ENCODE results near the gene RCC2.
A peak's percentile ranks its signal among the peaks of the same experiment; 100 is the strongest.

Gene RCC2

GRCh38 chr1:17440827-17441168, 1.3 kb upstream of the RCC2 start:
- no peak overlapping the region for H2AFZ ChIP-seq (ENCODE audit: low read length)
- H3K4me3 ChIP-seq (ENCODE audit: low read depth, low read length, poor library complexity, severe bottlenecking): no peak overlapping the region
- H3K79me2 ChIP-seq (ENCODE audit: insufficient read depth, low read length): peaks cover 26% of the 10 kb centered on the region
- H3K9me2 ChIP-seq (ENCODE audit: low read depth, low read length): no peaks in the 10 kb centered on the region
- TF ChIP-seq CTCF (IDR thresholded peaks at IDR 0.05; ENCODE audit: low read length) (no peak), EZH2 (IDR thresholded peaks at IDR 0.05; ENCODE audit: borderline replicate concordance, low read length) (no peak)
- H3K27me3 ChIP-seq (ENCODE audit: insufficient read depth, low read length): no peaks in the 10 kb centered on the region
- H3K4me1 ChIP-seq (ENCODE audit: insufficient read depth, low read length, severe bottlenecking): peaks cover 21% of the 10 kb centered on the region
- no peak overlapping the region for H3K4me2 ChIP-seq (ENCODE audit: low read length)
- H3K27ac ChIP-seq (ENCODE audit: low read depth, low read length, poor library complexity, severe bottlenecking): no peak overlapping the region
- no peaks in the 10 kb centered on the region for H3F3A ChIP-seq (ENCODE audit: insufficient read depth, low read length)
- H4K20me1 ChIP-seq (ENCODE audit: insufficient read depth, low read length): no peaks in the 10 kb centered on the region; the same call in 1 of the 2 replicates
- no peaks in the 10 kb centered on the region for H3K9me3 ChIP-seq (ENCODE audit: low read length)
- H3K36me3 ChIP-seq (ENCODE audit: insufficient read depth, low read length): peaks cover 16% of the 10 kb centered on the region
- no peak overlapping the region for H3K9ac ChIP-seq (ENCODE audit: low read length)

- no peak overlapping the region for H3K27ac ChIP-seq (ENCODE audit: low read depth, low read length, poor library complexity, severe bottlenecking)
- peaks cover 26% of the 10 kb centered on the region for H3K4me1 ChIP-seq (ENCODE audit: insufficient read depth, low read length, severe bottlenecking)
Observed at GRCh38 chr1:17440074-17440826, 773 bp upstream of the RCC2 start.

GRCh38 chr1:17438318-17439249, 893 bp downstream of the RCC2 start:
- TF ChIP-seq EZH2 (IDR thresholded peaks at IDR 0.05; ENCODE audit: borderline replicate concordance, low read length) (no peak), CTCF (IDR thresholded peaks at IDR 0.05; ENCODE audit: low read length) (no peak)

More at GRCh38 chr1:17440074-17440826, 773 bp upstream of the RCC2 start:
- H3K4me2 ChIP-seq (ENCODE audit: low read length): peak overlapping the region; percentile 97
- peak overlapping the region; percentile 82 for H3K9ac ChIP-seq (ENCODE audit: low read length)
- H3K9me2 ChIP-seq (ENCODE audit: low read depth, low read length): no peaks in the 10 kb centered on the region
- TF ChIP-seq EZH2 (IDR thresholded peaks at IDR 0.05; ENCODE audit: borderline replicate concordance, low read length): no peak
- no peak for TF ChIP-seq CTCF (IDR thresholded peaks at IDR 0.05; ENCODE audit: low read length)
- peak overlapping the region; percentile 97 for H2AFZ ChIP-seq (ENCODE audit: low read length)
- H3K27me3 ChIP-seq (ENCODE audit: insufficient read depth, low read length): no peaks in the 10 kb centered on the region
- no peaks in the 10 kb centered on the region for H3F3A ChIP-seq (ENCODE audit: insufficient read depth, low read length)
- H3K4me3 ChIP-seq (ENCODE audit: low read depth, low read length, poor library complexity, severe bottlenecking): peak overlapping the region; percentile 64
- H3K79me2 ChIP-seq (ENCODE audit: insufficient read depth, low read length): peaks cover 32% of the 10 kb centered on the region
- no peaks in the 10 kb centered on the region for H3K9me3 ChIP-seq (ENCODE audit: low read length)
- H4K20me1 ChIP-seq (ENCODE audit: insufficient read depth, low read length): no peaks in the 10 kb centered on the region; the same call in 1 of the 2 replicates
- peaks cover 21% of the 10 kb centered on the region for H3K36me3 ChIP-seq (ENCODE audit: insufficient read depth, low read length)

More at GRCh38 chr1:17438318-17439249, 893 bp downstream of the RCC2 start:
- Histone ChIP-seq H3K9me2 (ENCODE audit: low read depth, low read length) (no peaks in the 10 kb centered on the region), H3F3A (ENCODE audit: insufficient read depth, low read length) (no peaks in the 10 kb centered on the region), H3K4me3 (ENCODE audit: low read depth, low read length, poor library complexity, severe bottlenecking) (peak overlapping the region; percentile 88), H3K9me3 (ENCODE audit: low read length) (no peaks in the 10 kb centered on the region), H4K20me1 (ENCODE audit: insufficient read depth, low read length) (peaks cover 5% of the 10 kb centered on the region; the same call in 1 of the 2 replicates), H3K79me2 (ENCODE audit: insufficient read depth, low read length) (peaks cover 48% of the 10 kb centered on the region), H3K27me3 (ENCODE audit: insufficient read depth, low read length) (no peaks in the 10 kb centered on the region), H3K9ac (ENCODE audit: low read length) (peak overlapping the region; percentile 89), H3K36me3 (ENCODE audit: insufficient read depth, low read length) (peaks cover 38% of the 10 kb centered on the region), H3K4me1 (ENCODE audit: insufficient read depth, low read length, severe bottlenecking) (peaks cover 42% of the 10 kb centered on the region), H2AFZ (ENCODE audit: low read length) (no peak overlapping the region), H3K27ac (ENCODE audit: low read depth, low read length, poor library complexity, severe bottlenecking) (peak overlapping the region; percentile 95), H3K4me2 (ENCODE audit: low read length) (peak overlapping the region; percentile 64)

Data from OCI-LY1 (cell line).